Skeletal muscle tissue (tissue), 4 donors: ENCODE data around the gene PRR29. TPM values are rescaled to one million over a fixed set of nuclear protein-coding genes. Genes with fewer than 3 reads are reported as not detected.

ENCODE experiments used
- H3K27ac ChIP-seq: one replicate; pipeline ENCODE4 v1.7.0; 2013; ENCODE audit warnings: mild to moderate bottlenecking, low read depth, low read length, inconsistent platforms
- H3K27me3 ChIP-seq, 3 donors: one replicate each; pipeline ENCODE4 v1.7.0; 2013; ENCODE audit warnings: low read length in 3 of 3; ENCODE audit not compliant: control insufficient read depth in 3 of 3, insufficient read depth in 3 of 3
- H3K36me3 ChIP-seq, 3 donors: one replicate each; pipeline ENCODE4 v1.7.0; 2013; ENCODE audit warnings: low read length in 3 of 3; ENCODE audit not compliant: control insufficient read depth in 3 of 3, insufficient read depth in 3 of 3
- H3K4me1 ChIP-seq, 3 donors: one replicate each; pipeline ENCODE4 v1.7.0; 2013; ENCODE audit warnings: low read length in 3 of 3, mild to moderate bottlenecking in 3 of 3; ENCODE audit not compliant: control insufficient read depth in 3 of 3, insufficient read depth in 3 of 3
- H3K4me3 ChIP-seq, 3 donors: one replicate each; pipeline ENCODE4 v1.7.0; 2013; ENCODE audit warnings: low read length in 3 of 3
- H3K9ac ChIP-seq, 3 donors: one replicate each; pipeline ENCODE4 v1.7.0; 2013; ENCODE audit warnings: low read length in 3 of 3, mild to moderate bottlenecking in 3 of 3, moderate library complexity in 2 of 3, low read depth in 1 of 3
- H3K9me3 ChIP-seq, 3 donors: one replicate each; pipeline ENCODE4 v1.7.0; 2013; ENCODE audit warnings: low read length in 3 of 3; ENCODE audit not compliant: control insufficient read depth in 3 of 3
- total RNA-seq: library from RNA; depleted of rRNA; stranded (reverse); fragments of >200 nt; gene quantifications from one replicate; pipeline ENCODE4 v1.2.3, GENCODE V29; 2014
- donor health status: Osteomylitis.

PRR29 gene
- total RNA-seq, 1 donor from 2014 or later: not detected

GRCh38 chr17:64022611-64023063 lies 24.5 kb downstream of the PRR29 start:
- no peaks in the 10 kb centered on the region for H3K36me3 ChIP-seq
- no peaks in the 10 kb centered on the region for H3K27me3 ChIP-seq
- no peak overlapping the region for H3K27ac ChIP-seq
- no peak overlapping the region for H3K4me3 ChIP-seq
- H3K9ac ChIP-seq: no peak overlapping the region
- peaks cover 10 to 26% (median 22%) of the 10 kb centered on the region in 3 donors for H3K4me1 ChIP-seq
- no peaks in the 10 kb centered on the region for H3K9me3 ChIP-seq

GRCh38 chr17:64024215-64024654 lies 26.1 kb downstream of the PRR29 start:
- Histone ChIP-seq H3K9me3 (no peaks in the 10 kb centered on the region), H3K27ac (no peak overlapping the region), H3K36me3 (no peaks in the 10 kb centered on the region), H3K4me3 (no peak overlapping the region), H3K4me1 (peaks cover 10 to 26% (median 22%) of the 10 kb centered on the region in 3 donors), H3K9ac (no peak overlapping the region), H3K27me3 (no peaks in the 10 kb centered on the region)

GRCh38 chr17:64024781-64025731 lies 26.9 kb downstream of the PRR29 start:
- no peaks in the 10 kb centered on the region for H3K27me3 ChIP-seq
- H3K9me3 ChIP-seq: no peaks in the 10 kb centered on the region
- H3K4me3 ChIP-seq: peak overlapping the region; percentile 16 to 32 (median 32)
- H3K36me3 ChIP-seq: no peaks in the 10 kb centered on the region
- H3K9ac ChIP-seq: peak overlapping the region in 1 of 3 donors; percentile 5
- peaks cover 6 to 22% (median 20%) of the 10 kb centered on the region in 3 donors for H3K4me1 ChIP-seq
- H3K27ac ChIP-seq: peak overlapping the region; percentile 3

GRCh38 chr17:64025732-64026294 lies 27.7 kb downstream of the PRR29 start:
- Histone ChIP-seq H3K27me3 (no peaks in the 10 kb centered on the region), H3K4me3 (peak overlapping the region; percentile 32 to 60 (median 56)), H3K9ac (peak overlapping the region; percentile 5 to 68 (median 23)), H3K36me3 (no peaks in the 10 kb centered on the region), H3K27ac (peak overlapping the region; percentile 3), H3K4me1 (peaks cover 5 to 15% (median 15%) of the 10 kb centered on the region in 3 donors), H3K9me3 (no peaks in the 10 kb centered on the region)

- Histone ChIP-seq H3K27ac (no peak overlapping the region), H3K9ac (no peak overlapping the region), H3K36me3 (no peaks in the 10 kb centered on the region), H3K27me3 (no peaks in the 10 kb centered on the region), H3K9me3 (no peaks in the 10 kb centered on the region), H3K4me3 (no peak overlapping the region), H3K4me1 (peaks cover 5 to 13% (median 10%) of the 10 kb centered on the region in 3 donors)
Observed at GRCh38 chr17:64028874-64029464, 30.8 kb downstream of the PRR29 start.

GRCh38 chr17:64032081-64032480 lies 33.9 kb downstream of the PRR29 start:
- no peaks in the 10 kb centered on the region for H3K27me3 ChIP-seq

GRCh38 chr17:64036198-64036922 lies 38.2 kb downstream of the PRR29 start:
- Histone ChIP-seq H3K4me1 (no peaks in the 10 kb centered on the region), H3K36me3 (peaks cover 0 to 5% (median 3%) of the 10 kb centered on the region in 3 donors), H3K9me3 (no peaks in the 10 kb centered on the region), H3K4me3 (no peak overlapping the region), H3K9ac (no peak overlapping the region), H3K27me3 (no peaks in the 10 kb centered on the region), H3K27ac (no peak overlapping the region)

More at GRCh38 chr17:64032081-64032480, 33.9 kb downstream of the PRR29 start:
- Histone ChIP-seq H3K27ac (no peak overlapping the region), H3K36me3 (no peaks in the 10 kb centered on the region), H3K9me3 (no peaks in the 10 kb centered on the region), H3K9ac (no peak overlapping the region), H3K4me1 (no peaks in the 10 kb centered on the region), H3K4me3 (no peak overlapping the region)

- Histone ChIP-seq H3K4me3 (no peak overlapping the region), H3K9me3 (no peaks in the 10 kb centered on the region), H3K9ac (no peak overlapping the region), H3K27ac (no peak overlapping the region), H3K27me3 (no peaks in the 10 kb centered on the region), H3K4me1 (no peaks in the 10 kb centered on the region), H3K36me3 (peaks cover 4 to 7% (median 5%) of the 10 kb centered on the region in 3 donors)
Observed at GRCh38 chr17:64037180-64037579, 39.0 kb downstream of the PRR29 start.

GRCh38 chr17:64037802-64038201 lies 39.7 kb downstream of the PRR29 start:
- H3K4me1 ChIP-seq: no peaks in the 10 kb centered on the region
- H3K9ac ChIP-seq: no peak overlapping the region
- no peak overlapping the region for H3K27ac ChIP-seq
- no peak overlapping the region for H3K4me3 ChIP-seq
- H3K27me3 ChIP-seq: no peaks in the 10 kb centered on the region
- peaks cover 5 to 8% (median 5%) of the 10 kb centered on the region in 3 donors for H3K36me3 ChIP-seq
- H3K9me3 ChIP-seq: no peaks in the 10 kb centered on the region
